Bone marrow (tissue), 2 donors: ENCODE data around the gene ZNF490.
"Not testable (repeated sequence)": the region's sequence is repeated elsewhere in the genome, so short reads cannot be mapped to it uniquely, and the experiment has no call there.

Experiments
- DNase-seq, 2 donors: peaks; one replicate each; lab custom pipeline; 2025; lab: John Stamatoyannopoulos, UW

The ZNF490 gene

DNA sequence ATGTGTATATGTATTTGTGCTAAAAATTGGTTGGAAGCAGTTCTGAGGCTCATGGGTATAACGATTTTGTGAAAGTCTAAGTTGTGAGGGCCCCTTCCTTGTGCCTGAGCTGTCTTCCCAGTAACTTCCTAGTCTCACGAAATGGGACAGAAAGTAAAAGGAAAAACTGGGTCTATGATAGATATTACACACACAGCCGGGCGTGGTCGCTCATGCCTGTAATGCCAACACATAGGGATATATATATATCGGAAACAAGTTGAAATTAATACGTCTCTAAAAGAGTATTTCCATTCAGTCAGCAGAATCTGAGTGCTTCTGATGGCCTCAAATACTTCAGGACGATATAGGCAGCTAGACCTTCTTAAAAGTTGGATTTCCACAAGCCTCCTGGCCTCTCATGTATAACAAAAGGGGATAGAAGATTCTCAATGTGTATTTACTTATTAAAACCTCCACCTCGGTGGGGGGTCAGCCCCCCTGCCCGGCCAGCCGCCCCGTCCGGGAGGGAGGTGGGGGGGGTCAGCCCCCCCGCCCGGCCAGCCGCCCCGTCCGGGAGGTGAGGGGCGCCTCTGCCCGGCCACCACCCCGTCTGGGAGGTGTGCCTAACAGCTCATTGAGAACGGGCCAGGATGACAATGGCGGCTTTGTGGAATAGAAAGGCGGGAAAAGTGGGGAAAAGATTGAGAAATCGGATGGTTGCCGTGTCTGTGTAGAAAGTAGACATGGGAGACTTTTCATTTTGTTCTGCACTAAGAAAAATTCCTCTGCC lies 10.8 kb upstream of the ZNF490 start:
- DNase-seq: not testable (repeated sequence)

DNA sequence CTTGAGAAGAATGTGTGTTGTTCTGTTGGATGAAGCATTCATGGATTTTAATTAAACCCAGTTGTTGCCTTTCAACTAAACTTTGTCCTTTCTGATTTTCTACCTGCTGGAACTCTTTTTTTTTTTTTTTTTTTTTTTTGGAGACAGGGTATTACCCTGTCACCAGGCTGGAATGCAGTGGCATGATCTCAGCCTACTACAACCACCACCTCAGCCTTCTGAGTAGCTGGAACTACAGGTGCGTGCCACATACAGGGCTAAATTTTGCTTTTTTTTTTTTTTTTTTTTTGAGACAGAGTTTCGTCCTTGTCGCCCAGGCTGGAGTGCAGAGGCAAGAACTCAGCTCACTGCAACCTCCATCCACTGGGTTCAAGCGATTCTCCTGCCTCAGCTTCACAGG lies 7.0 kb upstream of the ZNF490 start:
- DNase-seq: no peak

DNA sequence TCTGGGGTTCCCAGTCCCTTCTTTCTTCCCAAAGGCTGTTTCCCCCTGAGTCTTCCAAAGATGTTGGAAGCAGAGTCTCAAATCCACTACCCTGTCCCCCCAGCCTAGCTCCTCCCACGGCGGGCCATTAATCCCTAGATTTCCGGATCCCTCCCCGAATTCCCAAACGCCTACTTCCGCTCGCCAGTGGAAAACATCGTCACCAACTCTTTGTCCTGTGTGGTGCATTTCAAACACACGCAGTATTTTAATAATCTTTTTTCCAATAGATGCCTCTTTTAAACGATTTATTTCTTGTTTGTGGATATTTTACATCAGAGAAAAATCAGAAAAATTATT lies 717 bp upstream of the ZNF490 start:
- DNase-seq: no peak

DNA sequence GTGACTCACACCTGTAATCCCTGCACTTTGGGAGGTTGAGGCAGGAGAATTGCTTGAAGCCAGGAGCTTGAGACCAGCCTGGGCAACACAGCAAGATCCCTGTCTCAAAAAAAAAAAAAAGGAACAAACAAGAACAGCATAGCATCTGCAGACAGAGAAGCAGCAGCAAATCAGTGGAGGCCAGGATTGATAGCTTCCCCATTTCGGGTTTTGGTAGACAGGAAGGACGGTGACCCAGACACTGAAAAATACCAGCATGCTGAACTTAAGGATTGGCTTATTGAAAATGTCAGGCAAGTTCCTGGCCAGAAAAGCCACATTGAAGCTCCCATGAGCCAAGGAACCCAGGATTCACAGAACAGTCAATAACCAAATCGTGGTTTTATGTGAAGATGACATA lies 3.0 kb downstream of the ZNF490 start:
- DNase-seq: peak in 1 of 2 donors; percentile 39

DNA sequence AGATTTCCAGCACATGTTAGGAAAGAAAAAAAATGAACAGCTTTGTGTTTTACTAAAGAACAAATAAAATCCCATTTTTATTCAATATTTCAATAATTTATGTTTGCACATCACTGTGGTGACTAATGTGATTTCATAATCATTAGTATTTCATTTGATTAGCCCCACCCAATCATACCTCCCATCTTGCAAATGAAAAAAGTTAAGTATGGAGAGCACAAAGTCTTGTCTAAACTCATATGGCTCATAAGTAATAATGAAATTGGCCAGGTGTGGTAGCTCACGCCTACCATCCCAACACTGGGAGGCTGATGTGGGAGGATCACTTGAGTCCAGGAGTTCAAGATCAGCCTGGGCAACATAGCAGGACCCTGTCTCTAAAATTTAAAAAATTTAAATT lies 3.8 kb downstream of the ZNF490 start:
- no peak for DNase-seq

DNA sequence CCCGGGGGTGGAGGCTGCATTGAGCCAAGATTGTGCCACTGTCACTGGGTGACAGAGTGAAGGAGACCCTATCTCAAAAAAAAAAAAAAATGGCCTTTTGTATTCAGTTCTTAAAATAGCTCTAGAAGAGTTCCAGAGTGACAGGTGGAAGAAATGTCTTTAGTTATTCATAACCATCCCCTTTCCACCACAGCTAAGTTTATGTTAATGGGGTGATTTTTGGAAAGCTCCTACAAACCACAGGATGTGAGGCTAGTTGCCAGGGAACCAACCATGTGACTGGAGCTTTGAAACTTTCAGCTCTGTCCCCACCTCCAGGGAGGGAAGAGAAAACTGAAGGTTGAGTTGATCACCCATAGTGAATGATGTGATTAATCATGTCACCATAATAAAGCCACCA lies 6.9 kb downstream of the ZNF490 start:
- DNase-seq: peak in 1 of 2 donors; percentile 5

DNA sequence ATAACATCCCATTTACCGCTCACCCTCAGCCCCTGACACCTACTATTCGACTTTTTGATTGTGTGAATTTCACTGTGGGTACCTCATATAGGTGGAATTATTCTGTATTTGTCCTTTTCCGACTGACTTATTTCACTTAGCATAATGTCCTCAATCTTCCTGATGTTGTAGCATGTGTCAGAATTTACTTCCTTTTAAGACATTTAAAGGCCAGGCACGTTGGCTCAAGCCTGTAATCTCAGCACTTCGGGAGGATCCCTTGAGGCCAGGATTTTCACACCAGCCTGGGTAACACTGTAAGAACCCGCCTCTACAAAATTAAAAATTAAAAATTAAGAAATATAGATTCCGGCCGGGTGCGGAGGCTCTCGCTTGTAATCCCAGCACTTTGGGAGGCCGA lies 13.0 kb downstream of the ZNF490 start:
- no peak for DNase-seq

DNA sequence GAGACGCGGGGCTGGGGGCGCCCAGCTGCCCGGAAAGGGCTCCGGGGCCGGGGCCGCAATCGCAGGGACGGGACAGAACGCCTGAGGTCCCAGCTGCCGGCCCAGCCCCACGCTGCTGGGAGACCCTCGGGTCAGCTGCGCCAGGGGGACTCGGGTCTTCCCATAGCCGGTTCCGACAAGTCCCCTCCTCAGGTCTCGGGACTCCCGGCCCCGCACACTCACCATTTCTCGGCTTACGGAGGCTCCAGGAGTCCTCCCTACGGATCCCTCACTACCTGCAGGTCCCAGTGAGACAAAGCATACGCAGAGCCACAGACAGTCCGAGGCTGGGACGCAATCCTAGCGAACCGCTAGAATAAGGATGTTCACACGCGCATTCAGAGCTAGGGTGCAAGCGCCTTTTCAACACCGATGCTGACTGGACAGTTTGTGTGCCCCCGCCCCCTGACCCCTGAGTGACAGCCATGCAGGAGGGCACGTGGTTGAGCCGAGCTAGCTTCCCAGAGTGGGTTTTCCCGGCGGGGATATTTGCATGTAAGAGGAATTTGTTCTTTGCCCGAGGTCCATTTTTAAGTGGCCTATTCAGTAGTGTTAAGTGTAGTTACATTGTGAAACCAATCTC lies 13.6 kb downstream of the ZNF490 start:
- DNase-seq: no peak

DNA sequence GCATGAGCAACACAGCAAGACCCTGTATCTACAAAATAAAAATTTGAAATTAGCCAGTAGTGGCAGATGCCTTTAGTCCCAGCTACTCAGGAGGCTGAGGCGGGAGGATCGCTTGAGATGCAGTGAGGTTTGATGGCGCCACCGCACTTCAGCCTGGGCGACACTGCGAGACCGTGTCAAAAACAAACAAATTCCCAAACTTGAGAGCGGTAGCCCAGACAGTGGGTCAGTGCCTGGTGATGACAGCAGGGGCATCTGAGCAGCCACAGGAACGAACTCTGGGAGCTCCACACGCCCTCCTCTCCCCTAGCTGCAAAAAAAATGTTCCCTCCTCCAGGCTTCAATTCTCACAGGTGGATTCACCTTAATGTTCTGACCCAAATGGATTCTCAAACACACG lies 14.1 kb downstream of the ZNF490 start:
- no peak for DNase-seq

DNA sequence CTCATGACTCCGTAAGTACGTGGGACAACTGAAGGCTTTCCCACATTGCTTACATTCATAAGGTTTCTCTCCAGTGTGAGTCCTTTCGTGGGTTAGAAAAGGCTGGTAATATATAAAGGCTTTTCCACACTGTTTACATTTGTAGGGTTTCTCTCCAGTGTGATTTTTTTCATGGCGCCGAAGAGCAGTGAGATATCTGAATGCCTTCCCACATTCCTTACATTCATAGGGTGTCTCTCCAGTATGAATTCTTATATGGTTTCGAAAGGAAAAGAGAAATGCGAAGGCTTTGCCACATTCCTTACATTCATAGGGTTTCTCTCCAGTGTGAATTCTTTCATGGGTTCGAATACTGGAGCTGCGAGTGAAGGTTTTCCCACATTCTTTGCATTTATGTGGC lies 29.5 kb downstream of the ZNF490 start:
- no peak for DNase-seq

DNA sequence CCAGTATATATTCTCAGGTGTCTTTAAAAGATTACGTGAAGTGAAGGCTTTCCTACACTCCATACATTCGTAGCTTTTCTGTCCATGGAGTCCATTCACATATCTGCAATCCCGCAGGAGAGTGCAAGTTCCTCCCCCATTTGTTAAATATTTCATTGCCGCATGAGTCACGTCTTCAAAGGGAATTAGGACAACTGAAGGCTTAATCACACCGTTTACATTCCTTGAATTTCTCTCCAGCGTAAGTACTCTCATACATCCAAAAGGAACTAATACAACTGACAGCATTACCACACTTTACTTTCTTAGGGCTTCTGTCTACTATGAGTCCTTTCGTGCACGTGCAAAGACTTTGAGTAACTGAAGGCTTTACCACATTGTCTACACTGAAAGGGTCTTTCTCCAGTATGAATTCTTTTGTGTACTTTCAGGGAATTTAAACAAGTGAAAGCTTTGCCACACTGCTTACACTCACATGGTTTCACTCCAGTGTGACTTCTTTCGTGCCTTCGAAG lies 30.4 kb downstream of the ZNF490 start:
- no peak for DNase-seq

DNA sequence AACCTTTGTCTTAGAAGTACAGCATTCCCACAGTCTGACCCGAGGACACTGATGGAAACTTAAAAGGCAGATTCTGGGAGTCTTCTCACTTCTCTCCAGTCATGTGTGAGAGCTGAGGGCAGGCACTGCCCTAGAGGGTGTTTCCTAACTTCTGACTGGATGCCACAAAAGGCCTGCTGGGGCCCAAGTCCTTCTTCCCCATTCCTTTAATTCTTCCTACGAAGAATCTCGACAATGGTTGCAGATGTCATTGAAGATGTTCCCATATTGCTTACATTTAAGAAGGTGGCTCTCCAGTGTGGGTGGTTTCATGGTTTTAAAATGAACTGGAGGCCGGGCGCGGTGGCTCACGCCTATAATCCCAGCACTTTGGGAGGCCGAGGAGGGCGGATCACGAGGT lies 32.0 kb downstream of the ZNF490 start:
- DNase-seq: no peak

DNA sequence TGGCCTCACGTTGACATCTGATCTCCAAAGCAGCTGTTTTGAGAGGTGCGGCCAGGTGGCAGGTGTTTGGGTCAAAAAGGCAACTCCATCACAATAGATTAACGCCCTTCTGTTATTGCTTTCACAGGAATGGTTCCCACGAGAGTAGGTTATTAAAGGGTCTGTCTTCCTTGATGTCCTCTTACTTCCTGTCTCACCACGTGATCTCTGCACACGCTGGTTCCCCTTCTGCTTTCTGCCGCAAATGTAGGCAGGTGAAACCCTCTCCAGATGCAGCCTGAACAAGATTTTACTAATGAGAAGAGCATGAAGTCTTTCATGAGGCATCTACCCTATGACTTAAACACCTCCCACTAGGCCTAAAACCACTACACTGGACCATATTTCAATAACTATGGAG lies 36.6 kb downstream of the ZNF490 start:
- no peak for DNase-seq

DNA sequence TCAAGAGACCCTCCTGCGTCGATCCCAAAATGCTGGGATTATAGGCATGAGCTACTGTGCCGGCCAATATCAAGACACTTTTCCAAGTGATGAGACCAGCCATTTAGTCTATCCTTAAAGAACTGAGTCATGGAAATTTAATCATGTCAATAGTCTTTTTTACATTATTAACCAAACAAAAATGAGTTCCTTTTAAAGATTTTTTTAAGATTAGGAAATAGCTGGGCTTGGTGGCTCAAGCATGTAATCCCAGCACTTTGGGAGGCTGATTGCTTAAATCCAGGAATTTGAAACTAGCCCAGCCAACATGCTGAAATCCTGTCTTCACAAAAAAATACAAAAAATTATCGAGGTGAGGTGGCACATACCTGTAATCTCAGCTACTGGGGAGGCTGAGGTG lies 42.7 kb downstream of the ZNF490 start:
- DNase-seq: no peak

DNA sequence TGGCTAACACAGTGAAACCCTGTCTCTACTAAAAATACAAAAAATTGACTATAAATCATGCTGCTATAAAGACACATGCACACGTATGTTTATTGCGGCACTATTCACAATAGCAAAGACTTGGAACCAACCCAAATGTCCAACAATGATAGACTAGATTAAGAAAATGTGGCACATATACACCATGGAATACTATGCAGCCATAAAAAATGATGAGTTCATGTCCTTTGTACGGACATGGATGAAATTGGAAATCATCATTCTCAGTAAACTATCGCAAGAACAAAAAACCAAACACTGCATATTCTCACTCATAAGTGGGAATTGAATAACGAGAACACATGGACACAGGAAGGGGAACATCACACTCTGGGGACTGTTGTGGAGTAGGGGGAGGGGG lies 44.2 kb downstream of the ZNF490 start:
- not testable (repeated sequence) for DNase-seq

DNA sequence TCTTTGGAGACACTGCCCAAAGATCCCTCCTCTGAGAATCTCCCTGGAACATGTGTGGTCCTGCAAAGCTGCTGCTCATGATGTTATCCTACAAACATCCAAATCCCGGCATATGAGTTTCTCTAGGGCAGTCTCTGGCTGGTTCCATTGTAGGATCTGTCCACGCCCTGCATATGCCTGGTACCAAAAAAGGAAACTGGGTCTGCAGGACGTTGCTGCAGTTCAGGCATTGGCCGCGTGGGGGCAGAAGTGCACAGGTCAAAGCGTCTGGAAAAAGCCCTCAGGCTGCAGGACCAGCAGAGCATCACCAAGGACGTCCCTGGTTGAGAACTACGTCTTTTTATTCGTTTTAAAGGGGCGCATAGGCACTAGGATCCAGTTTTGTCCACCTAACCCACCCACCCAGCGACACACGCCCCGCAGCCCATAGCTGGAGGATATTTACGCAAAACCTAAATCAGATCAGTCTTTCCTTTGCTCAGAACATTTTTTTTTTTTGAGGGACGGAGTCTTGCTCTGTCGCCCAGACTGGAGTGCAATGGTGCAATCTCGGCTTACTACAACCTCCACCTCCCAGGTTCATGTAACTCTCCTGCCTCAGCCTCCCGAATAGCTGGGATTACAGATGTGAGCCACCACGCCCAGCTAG lies 46.5 kb downstream of the ZNF490 start:
- DNase-seq: peak; percentile 68 to 84

DNA sequence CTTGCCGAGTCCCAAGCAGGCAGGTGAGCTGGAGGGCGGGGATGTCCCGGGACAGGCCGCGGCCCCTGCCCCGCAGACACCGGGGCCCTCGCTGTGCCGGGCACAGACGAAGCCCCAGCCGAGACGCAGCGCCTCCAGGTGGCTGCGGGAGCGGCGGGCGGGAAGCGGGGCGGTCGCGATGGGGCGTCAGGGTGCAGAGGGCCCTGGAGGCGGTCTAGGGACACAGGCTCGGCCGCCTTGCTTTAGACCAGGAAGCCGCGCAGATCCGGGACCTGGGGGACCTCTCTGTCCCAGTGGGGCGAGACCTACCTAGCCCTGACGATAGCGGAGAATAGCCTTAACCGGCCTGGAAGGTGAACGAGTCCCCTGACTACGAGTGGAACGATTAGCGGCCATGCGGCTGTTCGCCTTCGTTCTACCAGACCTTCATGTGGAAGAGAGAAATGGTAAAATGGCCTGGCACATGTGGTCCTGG lies 55.1 kb downstream of the ZNF490 start:
- DNase-seq: no peak

DNA sequence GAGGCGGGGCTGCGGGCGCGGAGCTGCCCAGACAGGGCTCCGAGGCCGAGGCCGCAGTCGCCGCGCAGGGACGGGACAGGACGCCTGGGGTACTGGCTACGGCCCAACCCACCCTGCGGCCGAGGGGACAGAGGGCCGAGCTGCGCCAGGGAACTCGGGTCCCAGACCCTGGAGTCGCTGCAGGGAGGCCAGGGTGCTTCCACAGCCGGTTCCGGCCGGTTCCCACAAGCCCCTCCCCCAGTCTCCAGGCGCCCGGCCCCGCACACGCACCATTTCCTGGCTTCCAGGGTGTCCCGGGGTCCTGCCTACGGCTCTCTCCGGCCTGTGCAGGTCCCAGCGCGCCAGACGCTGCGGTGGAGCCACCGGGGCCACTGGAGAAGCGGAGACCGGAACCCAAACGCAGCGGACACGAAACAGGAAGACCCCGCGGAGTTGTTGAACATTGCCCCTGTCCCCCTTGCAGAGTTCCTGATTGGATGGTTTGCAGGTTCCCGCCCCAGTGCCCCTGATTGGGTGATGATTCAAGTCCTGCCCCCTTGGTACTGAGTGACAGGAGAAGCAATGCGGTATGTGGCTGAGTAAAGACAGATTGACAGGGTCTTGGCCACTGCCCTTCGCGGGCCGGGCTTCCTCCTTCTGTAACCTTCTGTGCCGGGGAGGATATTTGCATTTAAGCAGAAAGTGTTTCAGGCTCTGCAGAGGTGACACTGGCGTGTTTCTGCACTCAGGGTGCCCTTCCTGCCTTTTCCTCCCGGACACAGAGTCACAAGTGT lies 59.4 kb downstream of the ZNF490 start, which contains the start of gene ZNF564:
Gene ZNF564, minus strand, starts transcription at position 423 of the 773 bp plus-strand sequence. Its CDS starts 150 bp downstream, at position 273.
- DNase-seq: peak; percentile 91 to 99

DNA sequence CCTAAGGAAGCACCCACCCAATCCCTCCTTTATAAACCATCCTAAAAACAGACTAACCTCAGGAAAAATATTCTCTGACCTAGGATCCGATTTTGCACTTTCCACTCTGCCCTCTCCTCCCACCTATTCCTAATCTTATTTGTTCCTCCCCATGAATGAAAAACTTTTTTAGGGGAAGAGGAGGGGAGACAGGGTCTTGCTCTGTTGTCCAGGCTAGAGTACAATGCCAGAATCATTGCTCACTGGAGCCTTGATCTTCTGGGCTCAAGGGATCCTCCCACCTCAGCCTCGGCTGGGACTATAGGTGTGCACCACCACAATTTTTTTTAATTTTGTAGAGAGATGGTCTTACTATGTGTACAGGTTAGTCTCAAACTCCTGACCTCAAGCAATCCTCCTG lies 63.7 kb downstream of the ZNF490 start:
- no peak for DNase-seq

DNA sequence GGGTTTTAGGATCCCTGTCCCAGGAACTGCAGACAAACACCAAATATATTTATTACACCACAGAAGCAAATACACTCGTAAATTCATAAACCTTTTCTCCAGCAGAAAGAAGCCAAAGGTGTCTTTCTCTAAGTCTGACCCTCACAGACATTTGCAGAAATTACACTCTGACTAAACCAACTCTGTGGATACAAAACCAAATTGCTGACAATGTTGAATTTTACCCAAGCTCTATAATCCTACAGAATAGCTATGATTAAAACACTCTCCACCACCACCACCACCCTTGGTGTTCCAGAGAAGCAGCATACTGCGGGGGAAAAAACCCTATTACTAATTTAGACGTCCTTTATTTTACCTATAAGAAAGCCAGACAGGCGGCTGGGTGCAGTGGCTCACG lies 64.5 kb downstream of the ZNF490 start:
- no peak for DNase-seq

DNA sequence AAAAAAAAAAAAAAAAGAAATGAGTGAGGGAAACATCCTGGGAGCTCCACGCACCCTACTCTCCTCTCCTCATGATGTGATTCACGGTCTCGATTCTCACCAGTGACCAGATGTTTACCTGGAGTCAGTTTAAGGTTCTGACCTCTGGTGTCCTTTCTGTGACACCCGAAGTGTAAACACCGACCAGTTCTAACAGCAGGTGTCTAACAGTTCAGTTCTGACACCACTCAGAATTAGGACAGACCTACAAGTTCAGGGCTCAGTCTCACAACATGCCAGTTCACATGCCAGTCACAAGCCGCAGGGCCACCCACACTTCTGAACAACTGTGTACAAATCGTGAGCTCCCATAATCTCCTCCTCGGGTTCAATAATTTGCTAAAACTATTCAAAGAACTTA lies 65.3 kb downstream of the ZNF490 start:
- DNase-seq: no peak

DNA sequence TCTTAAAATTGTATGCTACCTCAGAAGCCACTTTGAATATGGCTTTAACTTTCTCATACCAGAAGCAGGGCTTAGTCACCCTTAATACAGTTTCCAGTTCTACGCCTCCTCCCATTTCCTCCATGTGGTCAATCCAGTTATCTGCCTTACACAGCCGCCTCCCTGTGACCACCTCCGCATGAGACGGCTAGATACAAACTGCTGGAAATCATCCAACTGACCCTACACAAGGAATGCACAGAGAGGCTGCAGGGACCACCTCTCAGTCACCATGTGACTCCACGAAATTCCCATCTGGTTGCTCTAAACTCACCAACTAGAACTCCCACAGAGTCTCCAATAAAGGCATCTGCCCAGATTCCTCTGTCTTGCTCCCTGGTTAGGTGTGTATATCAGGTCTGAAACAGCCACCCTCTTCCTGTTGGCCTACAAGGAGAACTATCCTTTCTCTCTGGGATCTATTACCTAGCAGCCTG lies 66.2 kb downstream of the ZNF490 start:
- DNase-seq: peak in 1 of 2 donors; percentile 35
